ENCODE results near the gene KBTBD2. TPM values are rescaled to one million over a fixed set of nuclear protein-coding genes. Genes with fewer than 3 reads are reported as not detected.

The KBTBD2 gene
- total RNA-seq, 1 experiment from 2014 or later, result 30.2 TPM

GRCh38 chr7:32890010-32890792 lies 1.4 kb downstream of the KBTBD2 start:
- peak; percentile 54 to 59 for DNase-seq
- Mint-ChIP-seq H3K36me3 (ENCODE audit: insufficient read depth, unreplicated experiment) (peaks cover 30% of the 10 kb centered on the region), H3K4me1 (ENCODE audit: low read depth, unreplicated experiment) (peaks cover 30% of the 10 kb centered on the region), H3K27ac (ENCODE audit: unreplicated experiment) (peak overlapping the region; percentile 95), H3K9me3 (ENCODE audit: unreplicated experiment) (no peaks in the 10 kb centered on the region), H3K4me3 (ENCODE audit: unreplicated experiment) (peak overlapping the region; percentile 99), H3K27me3 (ENCODE audit: insufficient read depth, unreplicated experiment) (no peaks in the 10 kb centered on the region)
- no peaks in the 10 kb centered on the region for H3K27me3 ChIP-seq (replicated peaks; ENCODE audit: control insufficient read depth, insufficient read depth, low read length)
- CTCF ChIA-PET, result interaction anchor here (0.7 to 1.6 kb wide), 2 partner anchors 44 to 168 kb away, joined by 4 to 13 read pairs; no protein-coding TSS in a partner anchor
- BruUV-seq (replicated peaks), result TSS peak; percentile 45
- H3K9me3 ChIP-seq, result no peaks in the 10 kb centered on the region
- peaks cover 43% of the 10 kb centered on the region for H3K4me1 ChIP-seq
- no peak for TF ChIP-seq CTCF (IDR thresholded peaks at IDR 0.05; ENCODE audit: insufficient read depth in 1 of 2, low read depth in 1 of 2, low read length in 1 of 2, severe bottlenecking in 1 of 2, unreplicated experiment in 1 of 2)
- intact Hi-C loops (cut with micrococcal nuclease; ENCODE audit: unreplicated experiment), result loop anchor here (1.0 kb wide), 3 partner anchors 9 to 67 kb away; partner anchors contain the start of gene FKBP9
- POLR2A ChIA-PET, result no interaction called here
- peak overlapping the region; percentile 86 for H3K4me3 ChIP-seq (ENCODE audit: low read depth, low read length)
- no peaks in the 10 kb centered on the region for H3K36me3 ChIP-seq (ENCODE audit: control insufficient read depth, insufficient read depth, low read length)

- TF ChIP-seq CTCF (IDR thresholded peaks at IDR 0.05; ENCODE audit: insufficient read depth in 1 of 2, low read depth in 1 of 2, low read length in 1 of 2, severe bottlenecking in 1 of 2, unreplicated experiment in 1 of 2), result no peak
- ChIA-PET CTCF (no interaction called here), POLR2A (no interaction called here)
- intact Hi-C loops (cut with micrococcal nuclease; ENCODE audit: unreplicated experiment), result no loop called here
- peaks cover 27% of the 10 kb centered on the region for H3K4me1 ChIP-seq
- no peaks in the 10 kb centered on the region for H3K27me3 Mint-ChIP-seq (ENCODE audit: insufficient read depth, unreplicated experiment)
- H3K4me1 Mint-ChIP-seq (ENCODE audit: low read depth, unreplicated experiment), result peaks cover 24% of the 10 kb centered on the region
- no peaks in the 10 kb centered on the region for H3K36me3 ChIP-seq (ENCODE audit: control insufficient read depth, insufficient read depth, low read length)
- BruUV-seq (replicated peaks), result no TSS peak
- H3K27me3 ChIP-seq (replicated peaks; ENCODE audit: control insufficient read depth, insufficient read depth, low read length), result no peaks in the 10 kb centered on the region
- peak overlapping the region; percentile 95 for H3K27ac Mint-ChIP-seq (ENCODE audit: unreplicated experiment)
- H3K4me3 ChIP-seq (ENCODE audit: low read depth, low read length), result no peak overlapping the region
- H3K4me3 Mint-ChIP-seq (ENCODE audit: unreplicated experiment), result peak overlapping the region; percentile 16
- H3K36me3 Mint-ChIP-seq (ENCODE audit: insufficient read depth, unreplicated experiment), result peaks cover 30% of the 10 kb centered on the region
- H3K9me3 ChIP-seq, result no peaks in the 10 kb centered on the region
- H3K9me3 Mint-ChIP-seq (ENCODE audit: unreplicated experiment), result no peaks in the 10 kb centered on the region
- no peak for DNase-seq
These were observed 3.1 kb downstream of the KBTBD2 start for GRCh38 chr7:32888505-32888904.

- intact Hi-C loops (cut with micrococcal nuclease; ENCODE audit: unreplicated experiment), result no loop called here
- POLR2A ChIA-PET, result no interaction called here
- peaks cover 19% of the 10 kb centered on the region for H3K4me1 Mint-ChIP-seq (ENCODE audit: low read depth, unreplicated experiment)
- no peaks in the 10 kb centered on the region for H3K36me3 ChIP-seq (ENCODE audit: control insufficient read depth, insufficient read depth, low read length)
- no peaks in the 10 kb centered on the region for H3K9me3 Mint-ChIP-seq (ENCODE audit: unreplicated experiment)
- H3K4me1 ChIP-seq, result peaks cover 17% of the 10 kb centered on the region; the same call in 1 of the 2 replicates
- CTCF ChIA-PET, result no interaction called here
- H3K27me3 ChIP-seq (replicated peaks; ENCODE audit: control insufficient read depth, insufficient read depth, low read length), result no peaks in the 10 kb centered on the region
- H3K4me3 Mint-ChIP-seq (ENCODE audit: unreplicated experiment), result no peak overlapping the region
- TF ChIP-seq CTCF (IDR thresholded peaks at IDR 0.05; ENCODE audit: insufficient read depth in 1 of 2, low read depth in 1 of 2, low read length in 1 of 2, severe bottlenecking in 1 of 2, unreplicated experiment in 1 of 2), result no peak
- H3K27ac Mint-ChIP-seq (ENCODE audit: unreplicated experiment), result no peak overlapping the region
- DNase-seq, result no peak
- no TSS peak for BruUV-seq (replicated peaks)
- H3K36me3 Mint-ChIP-seq (ENCODE audit: insufficient read depth, unreplicated experiment), result peaks cover 25% of the 10 kb centered on the region
- H3K9me3 ChIP-seq, result no peaks in the 10 kb centered on the region
- no peaks in the 10 kb centered on the region for H3K27me3 Mint-ChIP-seq (ENCODE audit: insufficient read depth, unreplicated experiment)
- H3K4me3 ChIP-seq (ENCODE audit: low read depth, low read length), result no peak overlapping the region
These were observed 4.2 kb downstream of the KBTBD2 start for GRCh38 chr7:32887395-32887794.
